ENCODE measurements around the gene RDH14.

The RDH14 gene

DNA sequence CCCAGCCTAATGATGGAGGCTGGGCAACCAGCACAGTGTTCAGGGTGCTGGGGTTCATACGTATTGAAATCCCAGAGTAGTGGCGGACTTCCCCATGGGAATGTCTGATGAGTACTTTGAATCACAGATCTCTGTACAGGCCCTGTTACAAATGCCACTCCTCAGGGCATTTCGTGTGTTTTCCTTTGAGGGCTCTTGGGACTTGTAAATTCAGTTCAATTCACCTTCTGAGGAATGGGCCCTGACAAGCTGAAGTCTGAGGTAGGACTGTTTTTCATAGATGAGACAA is 288 bp upstream of the RDH14 start:
- no peak for DNase-seq

DNA sequence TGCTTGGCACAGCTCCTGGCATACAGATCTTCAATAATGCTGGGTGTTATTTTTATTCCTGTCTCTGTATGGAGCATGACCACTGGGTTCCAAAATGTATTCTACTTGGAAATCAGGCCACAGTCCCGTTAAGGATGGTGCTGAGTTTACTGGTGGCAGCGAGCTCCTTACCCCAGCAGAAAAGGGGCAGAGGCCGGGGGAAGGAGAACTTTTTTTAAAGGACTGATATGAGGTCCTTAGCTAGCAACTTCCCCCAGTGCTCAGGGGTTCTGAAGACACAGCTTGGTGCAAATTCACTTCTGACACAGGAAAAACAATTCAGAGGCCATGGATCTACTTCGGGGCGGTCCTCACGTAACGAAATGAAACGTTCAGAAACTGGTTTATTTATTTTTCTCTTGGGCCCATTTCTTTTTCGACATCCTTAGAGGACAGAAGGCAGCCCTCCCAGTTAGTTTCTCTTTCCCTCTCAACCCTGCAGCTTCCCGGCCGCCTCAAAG is 872 bp downstream of the RDH14 start:
- no peak for DNase-seq

DNA sequence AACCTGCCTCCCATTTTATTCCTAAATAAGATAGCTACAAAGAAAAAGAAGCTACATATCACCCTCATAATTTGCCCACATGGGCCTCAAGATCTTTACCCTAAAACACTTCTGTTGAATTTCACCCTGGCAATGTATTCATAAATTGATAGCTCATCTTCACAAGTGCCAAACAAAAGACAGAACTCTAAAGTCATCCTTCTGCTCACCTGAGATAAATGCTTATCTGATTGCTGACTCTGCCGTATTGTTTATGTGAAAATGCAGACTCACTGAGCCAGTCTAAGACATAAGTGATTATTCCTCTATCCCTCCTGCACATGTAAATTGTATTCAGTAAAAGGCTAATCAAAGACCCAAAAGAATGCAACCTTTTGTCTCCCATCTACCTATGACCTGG is 2.0 kb downstream of the RDH14 start:
- no peak for DNase-seq

- DNase-seq: no peak
These were observed 3.3 kb downstream of the RDH14 start for GRCh38 chr2:18557121-18557520.

DNA sequence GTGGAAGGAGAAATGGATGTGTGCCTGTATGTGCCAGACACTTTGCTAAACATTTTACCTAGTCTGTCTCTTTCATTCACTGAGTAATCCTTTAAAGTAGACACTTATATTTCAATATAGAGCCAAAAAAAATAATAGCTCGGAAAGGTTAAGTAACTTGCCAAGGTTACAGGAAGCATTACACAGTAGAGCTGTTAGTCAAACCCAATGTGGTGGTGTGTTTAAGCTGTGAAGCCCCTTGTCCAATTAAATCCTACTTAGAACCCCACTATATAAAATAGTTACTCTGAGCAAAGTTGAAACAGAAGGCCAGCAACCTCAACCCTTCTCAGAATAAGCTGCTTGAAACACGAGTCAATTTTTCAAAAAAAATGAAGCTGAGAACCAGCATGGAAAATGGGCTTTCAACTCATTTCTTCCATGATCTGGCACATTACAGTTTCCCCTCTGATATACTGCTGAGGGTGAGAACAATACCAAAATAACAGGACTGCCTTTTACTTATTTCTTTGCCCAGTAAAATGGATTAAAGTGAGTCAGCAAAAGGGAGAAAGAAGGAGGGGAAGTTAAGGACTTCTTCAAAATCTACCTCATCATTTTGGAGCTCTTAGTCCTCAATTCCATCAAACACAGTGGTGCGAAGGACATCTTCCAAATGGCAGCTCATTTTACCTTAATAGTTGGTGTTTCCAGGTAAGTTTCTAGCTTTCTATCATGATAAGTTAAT is 7.9 kb downstream of the RDH14 start:
- no peak for DNase-seq

- DNase-seq: no peak
These were observed 8.8 kb downstream of the RDH14 start for GRCh38 chr2:18551623-18552022.

DNA sequence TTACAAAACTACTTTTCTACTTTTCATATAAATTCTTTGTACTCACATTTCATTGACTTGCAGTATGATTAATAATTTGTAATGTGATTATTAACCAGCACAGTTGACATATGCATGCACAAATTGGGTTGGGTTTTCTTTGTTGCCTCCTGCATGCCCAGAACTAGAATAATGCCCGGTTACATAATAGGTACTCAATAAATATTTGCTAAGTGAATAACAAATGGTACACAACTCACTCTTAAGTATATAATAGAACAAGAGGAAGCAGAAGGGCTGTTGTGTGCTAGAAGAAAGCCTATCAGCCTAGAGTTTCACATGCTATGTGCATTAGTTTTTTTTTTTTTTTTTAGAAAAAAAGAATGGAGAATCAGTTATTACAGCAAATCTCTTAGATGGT is 9.3 kb downstream of the RDH14 start:
- no peak for DNase-seq

- DNase-seq: no peak
These were observed 10.0 kb downstream of the RDH14 start for GRCh38 chr2:18550433-18550832.

GRCh38 chr2:18549083-18549482 is 11.4 kb downstream of the RDH14 start:
- DNase-seq: no peak

DNA sequence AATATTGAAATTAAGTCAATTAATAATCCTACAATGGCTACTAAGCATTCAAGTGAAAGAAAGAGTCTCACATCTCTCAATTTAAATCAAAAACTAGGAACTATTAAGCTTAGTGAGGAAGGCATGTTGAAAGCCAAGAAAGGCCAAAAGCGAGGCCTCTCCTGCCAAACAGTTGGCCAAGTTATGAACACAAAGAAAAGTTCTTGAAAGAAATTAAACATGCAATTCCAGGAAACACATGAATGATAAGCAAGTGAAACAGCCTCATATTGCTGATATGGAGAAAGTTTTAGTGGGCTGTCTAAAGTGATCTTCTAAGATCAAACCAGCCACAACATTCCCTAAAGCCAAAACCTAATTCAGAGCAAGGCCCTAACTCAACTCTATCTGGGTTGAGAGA is 11.8 kb downstream of the RDH14 start:
- DNase-seq: no peak

GRCh38 chr2:18546567-18546966 is 13.9 kb downstream of the RDH14 start:
- no peak for DNase-seq

- no peak for DNase-seq
These were observed 15.1 kb downstream of the RDH14 start for GRCh38 chr2:18545384-18545783.

GRCh38 chr2:18544171-18544570 is 16.3 kb downstream of the RDH14 start:
- no peak for DNase-seq

DNA sequence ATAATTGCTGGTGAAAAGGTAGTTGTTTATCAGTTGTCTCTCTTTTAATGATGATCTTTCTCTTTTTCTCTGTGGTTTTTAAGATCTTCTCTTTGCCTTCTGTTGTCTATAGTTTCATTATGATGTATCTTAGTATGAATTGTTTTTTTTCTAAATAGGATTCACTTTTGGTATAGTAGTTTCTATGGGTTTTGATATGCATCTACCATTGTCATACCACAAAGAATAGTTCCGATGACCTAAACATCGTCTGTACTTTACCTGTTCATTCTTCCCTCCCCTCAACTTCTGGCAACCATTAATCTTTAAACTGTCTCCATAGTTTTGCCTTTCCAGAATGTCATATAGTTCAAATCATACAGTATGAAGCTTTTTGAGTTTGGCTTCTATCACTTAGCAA is 19.6 kb downstream of the RDH14 start:
- no peak for DNase-seq

GRCh38 chr2:18536697-18537096 is 23.8 kb downstream of the RDH14 start:
- no peak for DNase-seq

DNA sequence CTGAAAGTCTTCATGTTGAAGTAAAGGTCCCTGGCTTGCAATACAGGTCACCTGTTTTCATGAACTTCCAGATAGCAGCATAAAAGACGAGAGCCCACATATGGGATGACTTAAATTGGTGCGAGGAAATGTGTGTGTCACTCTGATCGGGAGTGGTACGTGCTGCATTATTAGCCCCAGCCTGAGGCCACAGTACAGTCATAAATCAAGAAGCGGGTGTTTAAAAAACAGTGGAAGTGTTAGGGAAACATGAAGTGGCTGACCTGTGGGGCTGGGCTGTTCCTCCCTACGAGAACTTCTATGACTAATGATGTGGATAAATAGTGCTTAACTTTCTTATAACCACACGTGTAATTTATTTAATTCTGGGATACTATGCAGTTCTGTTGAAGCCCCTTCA is 24.4 kb downstream of the RDH14 start:
- no peak for DNase-seq

GRCh38 chr2:18531194-18531593 is 29.3 kb downstream of the RDH14 start:
- DNase-seq: no peak

- DNase-seq: no peak
These were observed 32.6 kb downstream of the RDH14 start for GRCh38 chr2:18527822-18528221.

DNA sequence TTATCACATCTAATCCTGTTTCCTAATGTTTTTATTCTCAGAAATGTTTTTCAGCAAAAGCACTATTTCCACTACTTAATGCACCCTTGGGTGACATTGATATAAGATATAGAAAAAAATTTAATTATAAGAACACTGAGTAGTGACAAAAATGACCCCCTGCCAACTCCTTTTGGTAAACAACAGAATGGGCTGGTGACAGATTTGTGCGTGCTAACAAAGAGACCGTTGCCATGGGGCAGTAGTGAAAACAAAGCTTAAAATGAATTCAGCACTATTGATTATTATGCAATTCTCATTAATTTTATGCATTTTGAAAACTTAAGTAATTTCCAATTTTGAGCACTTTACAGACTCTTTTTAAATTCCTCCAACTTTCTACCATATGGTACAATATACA is 33.1 kb downstream of the RDH14 start:
- DNase-seq: no peak

GRCh38 chr2:18526429-18526828 is 34.0 kb downstream of the RDH14 start:
- DNase-seq: no peak

- DNase-seq: no peak
These were observed 34.6 kb downstream of the RDH14 start for GRCh38 chr2:18525852-18526251.

DNA sequence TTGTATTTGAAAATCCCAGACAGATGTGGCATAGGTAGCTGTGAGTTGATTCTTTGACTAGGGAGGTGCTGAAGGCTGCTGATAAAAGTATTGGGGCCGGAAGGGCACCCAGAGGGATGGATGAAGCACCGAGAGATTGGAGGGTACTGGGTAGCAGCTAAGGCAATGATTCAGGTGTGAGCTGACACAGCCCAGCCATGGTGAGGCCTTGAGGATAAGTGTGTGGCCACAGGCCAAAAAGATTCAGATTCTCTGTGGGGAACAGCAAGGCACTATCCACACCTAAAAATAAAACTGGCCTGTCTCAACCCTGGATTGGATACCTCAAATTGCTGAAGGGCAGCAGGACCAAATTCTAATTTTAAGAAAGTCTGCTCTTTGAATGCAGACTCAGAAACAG is 35.2 kb downstream of the RDH14 start:
- DNase-seq: no peak

- no peak for DNase-seq
These were observed 37.8 kb downstream of the RDH14 start for GRCh38 chr2:18522484-18523146.

GRCh38 chr2:18520451-18521425 is 39.7 kb downstream of the RDH14 start:
- peak; percentile 59 for DNase-seq

Measured in effector CD8-positive, alpha-beta T cell (primary cell).